ENCODE data around the gene NCKAP5.

Gene NCKAP5

DNA sequence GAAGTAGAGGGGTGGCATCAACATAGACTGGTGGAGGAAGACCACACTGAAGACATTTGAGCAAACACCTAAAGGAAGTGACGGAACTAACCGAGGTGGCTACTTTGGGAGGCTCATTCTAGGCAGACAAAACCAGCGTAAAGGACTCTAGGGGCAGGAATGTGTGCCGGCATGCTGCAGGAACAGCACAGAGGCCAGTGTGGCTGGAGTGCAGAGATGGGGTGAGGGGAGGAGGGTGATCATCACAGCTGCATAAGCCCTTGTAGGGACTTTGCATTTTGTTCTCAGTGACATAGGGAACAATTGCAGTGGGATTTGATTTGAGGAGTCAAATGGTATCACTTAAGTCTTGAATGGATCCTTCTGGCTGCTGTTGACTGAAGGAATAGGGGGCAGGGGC, 253.5 kb downstream of the NCKAP5 start:
- no peak for DNase-seq

DNA sequence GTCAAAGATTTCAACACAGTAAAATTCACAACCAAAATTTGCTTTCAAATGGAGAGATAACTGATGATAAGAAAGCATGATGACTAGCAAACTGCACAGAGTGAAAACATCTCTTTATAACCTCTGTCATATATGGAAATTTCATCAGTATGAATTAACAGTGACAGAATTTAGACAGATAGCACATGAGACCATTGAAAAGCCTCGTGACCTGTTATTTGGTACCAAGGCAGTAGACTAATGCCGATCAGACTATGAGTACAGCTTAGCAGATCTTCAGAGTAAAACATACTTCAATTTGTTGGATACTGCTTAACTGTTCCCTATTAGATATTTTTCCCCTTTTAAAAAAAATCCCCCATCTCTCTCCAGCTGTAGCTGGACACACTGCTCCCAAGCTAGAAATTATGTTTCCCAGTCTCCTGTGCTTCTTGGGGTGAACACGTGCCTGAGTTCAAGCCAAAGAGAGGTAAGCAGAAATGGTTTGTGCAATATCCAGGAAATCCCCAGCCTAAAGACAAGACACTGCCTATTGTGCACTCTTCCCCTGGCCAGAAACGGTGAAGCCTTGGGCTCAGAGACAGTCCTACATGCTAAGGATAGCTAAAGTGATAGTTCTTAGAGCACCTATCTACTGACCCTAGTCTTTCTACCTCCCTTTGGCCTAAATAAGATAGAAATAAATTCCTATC, 256.1 kb downstream of the NCKAP5 start:
- no peak for DNase-seq

DNA sequence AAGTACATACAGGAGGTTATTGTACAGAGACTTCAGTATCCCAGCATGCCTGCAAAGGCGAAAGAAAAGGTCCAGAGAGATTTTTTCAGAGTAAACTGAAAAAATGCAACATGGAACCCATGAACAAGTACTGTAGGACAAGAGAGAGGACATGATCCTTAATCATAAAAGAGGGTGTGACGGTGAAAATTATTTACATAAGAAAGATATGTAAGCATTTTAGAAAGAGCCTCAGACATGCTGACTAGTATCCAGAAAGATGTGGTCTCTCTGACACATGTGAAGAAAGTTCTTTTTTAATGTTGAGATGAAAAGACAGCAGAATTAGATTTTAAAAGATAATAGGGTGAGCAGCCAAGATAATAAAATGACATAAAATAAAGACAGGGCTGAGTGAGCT, 262.0 kb downstream of the NCKAP5 start:
- no peak for DNase-seq

DNA sequence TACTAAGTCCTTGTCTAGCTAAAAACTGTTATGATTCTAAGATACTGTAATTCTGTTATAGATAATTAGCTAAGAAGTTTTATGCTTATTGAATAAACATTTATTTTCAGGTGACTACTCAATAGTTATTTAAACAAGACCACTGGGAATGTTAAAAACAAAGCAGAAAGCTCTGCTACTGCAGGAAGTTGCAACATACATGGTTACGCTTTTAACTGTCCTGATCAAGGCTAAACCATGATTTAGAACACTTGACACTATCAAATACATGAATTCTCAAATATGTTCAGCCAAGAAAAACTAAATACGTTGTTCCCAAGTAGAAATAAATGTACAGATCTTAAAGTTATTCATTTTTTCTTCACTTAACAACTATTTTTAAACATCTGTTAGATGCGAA, 263.9 kb downstream of the NCKAP5 start:
- DNase-seq: no peak

GRCh38 chr2:133303150-133303549, 265.1 kb downstream of the NCKAP5 start:
- DNase-seq: no peak

GRCh38 chr2:133296401-133296800, 271.9 kb downstream of the NCKAP5 start:
- DNase-seq: no peak

- no peak for DNase-seq
Observed at GRCh38 chr2:133293544-133294353, 274.5 kb downstream of the NCKAP5 start.

DNA sequence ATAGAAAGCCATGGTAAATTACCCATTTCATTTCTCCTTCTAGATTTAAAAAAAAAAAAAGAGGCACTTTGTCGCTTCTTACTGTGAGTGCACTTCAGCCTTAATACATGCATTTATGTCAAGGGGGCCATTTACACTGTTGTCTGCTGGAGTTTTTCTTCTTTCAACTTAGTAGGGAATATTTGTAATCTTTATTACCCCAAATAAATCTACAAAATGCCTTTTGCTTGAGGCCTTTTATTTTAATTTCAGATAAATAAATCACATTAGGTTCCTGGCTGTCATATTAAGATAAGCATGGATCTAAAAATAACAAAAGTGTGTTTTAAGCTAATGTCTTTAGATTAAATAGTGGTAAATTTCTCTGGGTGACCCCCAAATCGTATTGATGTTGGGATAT, 276.0 kb downstream of the NCKAP5 start:
- DNase-seq: no peak

- no peak for DNase-seq
Observed at GRCh38 chr2:133287709-133288108, 280.6 kb downstream of the NCKAP5 start.

GRCh38 chr2:133286326-133286922, 281.8 kb downstream of the NCKAP5 start:
- no peak for DNase-seq

GRCh38 chr2:133273031-133273430, 295.2 kb downstream of the NCKAP5 start:
- no peak for DNase-seq

- DNase-seq: no peak
Observed at GRCh38 chr2:133271105-133271504, 297.2 kb downstream of the NCKAP5 start.

GRCh38 chr2:133270550-133270949, 297.7 kb downstream of the NCKAP5 start:
- DNase-seq: no peak

- no peak for DNase-seq
Observed at GRCh38 chr2:133266926-133267590, 301.2 kb downstream of the NCKAP5 start.

- no peak for DNase-seq
Observed at GRCh38 chr2:133266041-133266925, 302.0 kb downstream of the NCKAP5 start.

GRCh38 chr2:133265432-133265949, 302.8 kb downstream of the NCKAP5 start:
- no peak for DNase-seq

- DNase-seq: no peak
Observed at GRCh38 chr2:133264989-133265401, 303.3 kb downstream of the NCKAP5 start.

- no peak for DNase-seq
Observed at GRCh38 chr2:133262893-133263292, 305.4 kb downstream of the NCKAP5 start.

DNA sequence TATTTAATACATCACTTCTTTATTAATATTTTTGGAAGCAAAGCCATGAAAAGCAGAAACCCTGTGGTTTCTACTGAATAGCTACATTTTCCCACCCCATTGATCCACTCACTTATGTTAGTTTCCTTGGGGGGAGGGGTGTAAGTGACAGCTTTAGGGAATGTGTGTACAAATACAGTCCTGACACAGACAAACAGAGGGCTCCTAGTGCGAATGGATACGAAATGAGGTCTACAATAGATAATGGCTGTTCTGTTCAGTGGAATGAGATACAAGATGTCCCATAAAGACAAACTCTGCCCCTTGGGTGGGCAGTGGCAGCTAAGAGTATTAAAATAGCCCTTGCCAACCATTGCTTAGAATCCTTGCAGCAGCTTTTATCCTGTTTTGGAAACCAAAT, 312.9 kb downstream of the NCKAP5 start:
- DNase-seq: no peak

DNA sequence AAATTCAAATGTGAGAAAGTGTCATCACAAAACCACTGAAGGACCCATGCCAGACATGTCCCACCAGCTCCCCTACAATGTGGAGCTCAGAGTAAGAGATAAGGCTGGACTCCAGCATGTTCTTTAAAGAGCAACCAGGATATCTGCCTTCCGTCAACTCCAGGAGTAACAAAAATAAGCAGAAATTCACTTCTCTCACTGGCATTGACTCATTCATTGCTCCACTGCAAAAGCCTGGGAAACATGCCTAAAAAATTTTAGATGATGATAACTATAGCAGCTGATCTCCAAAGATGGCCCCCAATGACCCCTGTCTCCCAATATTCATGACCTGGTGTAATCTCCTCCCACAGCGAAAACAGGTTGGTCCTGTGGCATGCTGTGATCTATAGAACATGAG, 314.5 kb downstream of the NCKAP5 start:
- no peak for DNase-seq

DNA sequence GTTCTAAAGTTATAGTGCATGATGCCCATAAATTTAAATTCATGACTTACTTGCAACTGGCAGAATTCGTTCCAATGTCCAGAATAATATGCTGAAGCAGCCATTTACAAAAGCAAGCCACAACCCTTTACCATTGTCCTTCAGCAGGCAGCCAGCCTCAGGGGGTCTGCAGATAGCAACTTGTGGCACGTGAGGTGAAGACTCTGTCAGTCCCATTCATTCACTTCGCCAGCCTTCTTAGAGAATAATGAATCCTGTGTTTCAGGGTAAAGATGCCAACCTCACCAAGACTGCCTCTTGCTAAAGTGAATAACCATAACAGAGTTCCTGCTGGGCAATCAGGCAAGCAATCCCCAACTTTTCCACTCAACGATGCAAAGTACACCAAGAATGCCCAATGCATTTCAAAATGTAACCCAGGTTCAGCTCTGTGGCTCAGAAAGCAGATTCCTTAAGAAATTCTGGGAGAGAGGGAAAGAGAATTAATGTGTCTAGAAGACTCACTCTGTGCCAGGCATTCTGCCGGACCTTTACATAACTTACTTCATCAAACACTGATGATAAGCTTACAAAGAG, 315.4 kb downstream of the NCKAP5 start:
- DNase-seq: no peak

GRCh38 chr2:133249362-133249761, 318.9 kb downstream of the NCKAP5 start:
- DNase-seq: no peak
